Erythroblast (primary cell): ENCODE measurements around the gene EGR1.
"Not testable (repeated sequence)": the region's sequence is repeated elsewhere in the genome, so short reads cannot be mapped to it uniquely, and the experiment has no call there.

Source experiments
- DNase-seq, 2 experiments: peaks; one replicate each; lab custom pipeline; 2025; lab: John Stamatoyannopoulos, UW
- GATA1 ChIP-seq: IDR thresholded peaks from 2 replicates; pipeline ENCODE4 v1.6.1; 2011; ENCODE audit warnings: low read depth, mild to moderate bottlenecking, control low read depth, low read length, moderate library complexity
- POLR2A ChIP-seq: IDR thresholded peaks from 2 replicates; pipeline ENCODE4 v1.6.1; 2011; ENCODE audit warnings: mild to moderate bottlenecking, low read length

Gene EGR1

GRCh38 chr5:138468966-138469539 lies 3.8 kb downstream of the EGR1 start:
- TF ChIP-seq POLR2A (no peak), GATA1 (no peak)
- no peak for DNase-seq

GRCh38 chr5:138469540-138470321 lies 4.5 kb downstream of the EGR1 start:
- no peak for DNase-seq
- TF ChIP-seq GATA1 (no peak), POLR2A (peak; percentile 97)

GRCh38 chr5:138470322-138471051 lies 5.2 kb downstream of the EGR1 start:
- DNase-seq: no peak
- TF ChIP-seq GATA1 (no peak), POLR2A (no peak)

- no peak for DNase-seq
- TF ChIP-seq GATA1 (no peak), POLR2A (no peak)
These were observed 5.7 kb downstream of the EGR1 start for GRCh38 chr5:138471052-138471361.

GRCh38 chr5:138472353-138472752 lies 7.1 kb downstream of the EGR1 start:
- DNase-seq: no peak
- TF ChIP-seq POLR2A (no peak), GATA1 (no peak)

GRCh38 chr5:138473151-138473550 lies 7.9 kb downstream of the EGR1 start:
- not testable (repeated sequence) for DNase-seq

GRCh38 chr5:138476918-138477317 lies 11.6 kb downstream of the EGR1 start:
- TF ChIP-seq POLR2A (no peak), GATA1 (no peak)
- no peak for DNase-seq

- DNase-seq: no peak
- TF ChIP-seq GATA1: no peak
- no peak for TF ChIP-seq POLR2A
These were observed 17.4 kb downstream of the EGR1 start for GRCh38 chr5:138482638-138483037.

- TF ChIP-seq POLR2A (no peak), GATA1 (no peak)
- DNase-seq: peak; percentile 74 to 86
These were observed 23.2 kb downstream of the EGR1 start for GRCh38 chr5:138488481-138488945.

- TF ChIP-seq POLR2A: no peak
- no peak for TF ChIP-seq GATA1
These were observed 24.4 kb downstream of the EGR1 start for GRCh38 chr5:138489683-138490061.

GRCh38 chr5:138490648-138491283 lies 25.5 kb downstream of the EGR1 start:
- DNase-seq: peak in 1 of 2 experiments; percentile 34
- TF ChIP-seq GATA1 (no peak), POLR2A (no peak)

More at GRCh38 chr5:138489683-138490061, 24.4 kb downstream of the EGR1 start:
- no peak for DNase-seq

GRCh38 chr5:138491284-138491648 lies 26.0 kb downstream of the EGR1 start:
- DNase-seq: no peak
- TF ChIP-seq GATA1 (no peak), POLR2A (no peak)

- DNase-seq: peak; percentile 90 to 92
- peak; percentile 40 for TF ChIP-seq POLR2A
- no peak for TF ChIP-seq GATA1
These were observed 26.6 kb downstream of the EGR1 start for GRCh38 chr5:138491669-138492559.
